Activated naive CD4-positive, alpha-beta T cell treated with Interleukin-2 at 50 U/mL for 16 hours (primary cell): ENCODE measurements around the gene CDYL2.
A peak's percentile ranks its signal among the peaks of the same experiment; 100 is the strongest.

ENCODE experiments used
- DNase-seq: peaks from one replicate; pipeline ENCODE4 v3.0.0-alpha.2; 2020

CDYL2 gene

GRCh38 chr16:80618862-80619648 lies 185.3 kb downstream of the CDYL2 start:
- DNase-seq, result no peak

- DNase-seq, result no peak
Measured at GRCh38 chr16:80616362-80616761, 188.0 kb downstream of the CDYL2 start.

DNA sequence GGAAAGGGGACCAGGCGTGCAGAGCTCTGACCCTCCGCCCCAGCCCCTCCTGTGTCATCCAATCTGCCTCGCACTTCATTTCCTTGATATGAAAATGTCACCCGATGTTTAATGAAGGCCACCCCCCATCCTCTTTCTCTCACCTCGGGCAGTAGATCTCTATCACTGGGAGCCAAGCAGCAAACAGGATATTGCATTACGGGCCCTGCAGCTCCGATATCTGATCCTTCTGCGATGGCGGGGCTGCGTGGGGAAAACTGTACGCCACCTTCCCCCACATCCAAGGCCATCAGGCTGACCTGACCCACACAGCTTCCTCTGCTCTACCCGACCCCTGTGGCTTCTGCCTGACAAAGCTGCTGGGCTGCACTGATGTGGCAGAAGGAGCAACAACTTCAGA lies 188.7 kb downstream of the CDYL2 start:
- no peak for DNase-seq

- no peak for DNase-seq
Measured at GRCh38 chr16:80614908-80615671, 189.3 kb downstream of the CDYL2 start.

DNA sequence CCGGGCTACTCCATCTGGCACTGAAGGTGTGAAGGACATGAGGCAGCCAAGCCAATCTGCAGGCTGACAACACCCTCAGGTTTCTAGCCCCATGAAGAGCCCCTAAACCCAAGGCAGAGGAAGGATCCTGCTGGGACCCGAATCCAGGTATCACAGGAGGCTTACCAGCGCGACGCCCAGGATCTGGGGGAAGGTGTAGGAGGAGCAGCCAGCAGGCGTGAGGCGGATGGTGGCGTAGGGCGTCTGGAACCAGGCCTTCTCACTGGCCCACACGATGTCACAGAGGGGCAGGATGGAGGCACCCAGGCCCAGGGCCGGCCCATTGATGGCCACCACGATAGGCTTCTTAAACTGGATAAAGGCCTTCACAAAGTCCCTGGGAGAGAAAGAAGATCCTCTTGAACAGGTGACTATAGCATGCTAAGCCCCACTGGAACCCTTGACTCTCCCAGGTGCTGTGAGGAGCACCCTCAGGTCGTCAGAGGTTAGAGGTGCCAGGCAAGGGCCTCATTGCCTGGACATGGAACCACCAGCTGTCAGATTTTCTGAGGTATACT lies 191.9 kb downstream of the CDYL2 start:
- DNase-seq, result no peak

GRCh38 chr16:80611930-80612327 lies 192.5 kb downstream of the CDYL2 start:
- no peak for DNase-seq

- DNase-seq, result no peak
Measured at GRCh38 chr16:80611171-80611929, 193.0 kb downstream of the CDYL2 start.

- no peak for DNase-seq
Measured at GRCh38 chr16:80610481-80611156, 193.8 kb downstream of the CDYL2 start.

- DNase-seq, result no peak
Measured at GRCh38 chr16:80608946-80609345, 195.5 kb downstream of the CDYL2 start.

DNA sequence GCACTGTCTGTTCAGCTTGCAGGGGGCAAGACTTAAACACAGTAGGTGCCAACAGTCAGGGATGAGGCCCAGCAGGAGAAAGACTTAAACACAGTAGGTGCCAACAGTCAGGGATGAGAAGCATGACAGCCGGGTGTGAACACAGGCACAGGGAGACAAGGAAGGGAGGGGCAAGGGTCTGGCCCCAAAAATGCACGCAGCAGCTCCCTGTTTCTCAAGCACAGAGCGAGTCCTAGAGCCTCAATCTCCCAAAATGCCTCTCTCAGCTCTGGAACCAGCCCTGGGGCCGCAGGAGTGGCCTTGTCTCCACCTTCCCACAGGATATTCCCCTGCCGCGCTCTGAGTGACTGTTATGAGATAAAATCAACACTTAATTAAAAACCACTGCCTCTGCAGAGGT lies 197.2 kb downstream of the CDYL2 start:
- no peak for DNase-seq

- no peak for DNase-seq
Measured at GRCh38 chr16:80606221-80606766, 198.1 kb downstream of the CDYL2 start.

DNA sequence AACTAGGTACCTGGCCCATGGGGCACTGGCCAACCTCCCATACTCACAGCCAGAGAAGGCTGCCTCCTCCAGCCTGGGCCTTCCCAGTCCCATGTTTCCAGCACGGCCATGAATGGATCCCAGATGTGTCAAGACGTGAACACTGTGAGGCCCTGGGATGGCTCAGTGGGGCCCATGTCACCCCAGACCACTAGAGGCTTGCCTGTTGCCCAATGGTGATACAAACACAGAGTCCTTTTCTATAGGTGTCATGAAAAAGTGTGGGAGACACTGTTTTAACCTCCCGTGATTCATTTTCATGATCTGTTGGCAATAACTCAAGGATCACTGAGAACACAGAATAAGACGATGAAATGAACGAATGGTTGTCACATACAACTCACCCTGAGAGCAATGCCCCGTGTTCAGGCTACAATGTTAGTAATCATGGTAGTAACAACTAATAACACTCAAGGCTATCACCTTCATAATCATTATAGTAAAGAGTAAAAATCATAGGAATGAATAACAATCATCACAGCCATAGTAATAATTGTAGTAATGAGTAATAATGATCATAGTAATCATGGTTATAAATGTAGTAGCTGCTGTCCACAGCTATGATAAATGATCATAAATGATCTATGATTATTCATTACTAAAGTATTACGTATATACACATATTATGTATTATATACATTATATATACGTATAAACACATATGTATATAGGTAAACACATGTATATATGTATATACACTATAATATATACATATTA lies 199.6 kb downstream of the CDYL2 start:
- no peak for DNase-seq

GRCh38 chr16:80602894-80603293 lies 201.5 kb downstream of the CDYL2 start:
- no peak for DNase-seq

GRCh38 chr16:80601182-80601581 lies 203.2 kb downstream of the CDYL2 start:
- DNase-seq, result no peak

DNA sequence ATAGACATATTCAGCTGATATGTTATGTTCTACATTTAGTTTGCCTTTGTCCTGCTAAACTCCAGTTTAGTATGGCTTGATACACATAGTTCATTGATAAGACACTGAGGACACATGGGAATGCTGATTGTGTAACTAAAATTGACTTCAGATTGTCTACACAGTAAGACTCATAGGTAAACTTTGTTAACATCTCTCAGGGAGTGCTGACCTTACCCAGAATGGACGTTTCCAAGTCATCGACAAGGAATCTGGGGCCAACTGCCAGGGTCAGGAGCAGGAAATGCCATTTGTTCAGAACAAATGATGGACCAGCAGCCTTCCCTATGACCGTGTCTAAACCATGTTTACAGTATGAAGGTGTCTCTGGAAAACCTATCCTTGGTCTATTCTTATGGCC lies 204.9 kb downstream of the CDYL2 start:
- no peak for DNase-seq

- DNase-seq, result no peak
Measured at GRCh38 chr16:80596507-80597207, 207.7 kb downstream of the CDYL2 start.

DNA sequence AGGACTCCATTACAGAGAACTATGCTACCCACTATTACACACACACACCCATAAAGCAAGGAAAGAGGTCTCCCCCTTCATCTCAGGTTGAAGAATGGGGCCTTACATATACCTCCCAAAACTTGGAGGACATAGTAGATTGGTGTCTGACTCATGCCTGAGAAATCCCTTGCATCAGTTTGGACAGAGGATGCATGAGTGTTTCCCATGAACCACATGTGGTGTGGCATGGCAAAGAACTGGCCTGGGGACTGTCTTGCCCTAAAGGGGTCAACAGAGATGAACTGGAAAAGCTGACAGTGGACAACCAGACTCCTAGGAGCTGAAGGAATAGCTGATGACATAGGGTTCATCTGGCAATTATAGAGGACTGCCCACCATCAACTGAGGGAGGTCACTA lies 209.6 kb downstream of the CDYL2 start:
- no peak for DNase-seq

DNA sequence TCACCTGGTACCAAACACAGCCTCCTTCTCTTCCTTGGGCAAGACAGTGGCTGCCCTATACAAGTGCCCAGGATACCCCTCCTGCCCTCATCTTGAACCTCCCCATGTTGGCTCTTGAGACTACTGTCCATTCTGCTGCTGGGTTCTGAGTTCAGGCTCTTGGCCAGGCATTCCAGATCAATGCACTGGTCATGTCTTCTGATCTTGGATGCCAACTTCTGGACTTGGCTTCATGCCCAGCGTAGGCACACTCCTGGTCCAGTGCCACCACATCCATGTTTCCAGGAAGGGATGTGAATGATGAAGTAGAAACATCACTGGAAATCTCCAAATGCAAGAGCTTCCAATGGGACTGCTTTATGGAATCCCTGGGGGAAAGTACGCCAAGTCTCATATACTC lies 212.1 kb downstream of the CDYL2 start:
- DNase-seq, result no peak

DNA sequence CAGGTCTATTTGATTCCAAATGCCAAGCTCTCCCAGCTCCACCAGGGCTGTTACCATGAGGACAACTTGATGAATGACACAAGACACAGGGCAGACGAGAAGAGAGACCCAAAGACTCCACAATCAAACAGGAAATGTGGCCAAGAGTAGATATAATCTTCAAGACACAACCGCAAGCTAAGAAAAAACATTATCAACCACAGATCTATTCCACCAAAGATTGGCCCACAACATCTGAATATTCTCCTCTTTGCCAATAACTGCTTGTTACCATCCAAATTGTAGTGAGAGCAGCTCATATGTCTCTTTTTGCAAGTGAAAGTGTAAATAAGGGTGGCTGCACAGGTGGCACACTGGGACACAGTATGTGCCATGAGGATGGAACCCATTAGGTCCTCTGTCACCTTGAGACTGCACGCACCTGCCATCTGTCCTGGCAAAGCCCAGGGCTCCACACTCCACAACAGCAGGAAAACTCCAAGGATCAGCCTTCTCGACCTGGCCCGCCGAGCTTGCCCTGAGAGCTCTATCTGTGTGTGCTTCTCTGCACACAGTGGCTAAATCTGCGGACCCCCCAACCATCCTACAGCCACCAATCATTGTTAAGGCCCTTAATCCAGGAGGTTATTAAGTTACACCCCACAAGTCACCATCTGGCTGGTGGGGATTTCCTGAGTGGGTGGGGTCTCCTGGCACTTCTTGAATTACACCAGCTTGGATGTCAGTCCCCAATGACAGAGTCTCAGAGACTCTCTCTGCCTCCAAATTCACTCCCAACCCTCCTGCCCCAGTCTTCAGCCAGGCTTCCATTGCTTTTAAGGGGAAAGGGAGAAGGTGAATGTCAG lies 213.1 kb downstream of the CDYL2 start:
- peak; percentile 19 for DNase-seq

DNA sequence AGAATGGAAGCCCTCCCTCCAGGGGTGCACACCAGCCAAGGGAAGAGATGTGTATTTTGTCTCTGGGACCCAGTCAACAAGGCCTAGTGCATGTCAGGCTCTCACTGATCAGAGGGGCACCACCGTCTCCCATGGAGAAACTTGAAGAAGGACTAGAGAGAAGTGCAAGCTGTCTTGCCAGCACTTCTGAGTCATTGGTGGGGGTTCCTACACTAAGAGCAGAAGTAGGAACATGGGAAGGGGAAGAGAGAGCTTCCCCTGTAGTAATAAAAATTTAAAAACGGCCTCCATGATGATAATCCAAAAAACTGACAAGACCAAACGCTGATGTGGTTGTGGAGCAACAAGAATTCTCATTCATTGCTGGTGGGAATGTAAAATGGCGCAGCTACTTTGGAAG lies 217.3 kb downstream of the CDYL2 start:
- DNase-seq, result no peak
